Caco-2 (cell line): ENCODE measurements around the gene TP53BP1. TPM values are rescaled to one million over a fixed set of nuclear protein-coding genes. Genes with fewer than 3 reads are reported as not detected.

Experiments used
- total RNA-seq: library from RNA; stranded (reverse); gene quantifications from 2 replicates; pipeline ENCODE4 v1.2.3, GENCODE V29; 2022

Gene TP53BP1
- total RNA-seq, 1 experiment from 2014 or later, result 39.8 TPM

Other genes starting within 250 kb of the TP53BP1 start
- gene TGM5, start 226.2 kb downstream of the TP53BP1 start, total RNA-seq, result not detected in 2 replicates
- not detected in 2 replicates for gene TGM7, start 190.9 kb downstream of the TP53BP1 start, total RNA-seq
- gene LCMT2, start 162.6 kb downstream of the TP53BP1 start, total RNA-seq, result 7.4 and 7.9 TPM in 2 replicates
- gene ZSCAN29, start 122.1 kb downstream of the TP53BP1 start, total RNA-seq, result 39.4 and 43.0 TPM in 2 replicates
- 28.4 and 29.2 TPM in 2 replicates for gene TUBGCP4, start 122.1 kb downstream of the TP53BP1 start, total RNA-seq
- 0.84 and 0.88 TPM in 2 replicates for gene MAP1A, start 24.5 kb upstream of the TP53BP1 start, total RNA-seq
- gene PPIP5K1, start 97.1 kb upstream of the TP53BP1 start, total RNA-seq, result 36.3 and 38.9 TPM in 2 replicates
- 0.93 and 1.6 TPM in 2 replicates for gene CKMT1B, start 100.9 kb upstream of the TP53BP1 start, total RNA-seq
- 0.07 TPM in 1 of 2 replicates, not detected in the other for gene STRC, start 125.6 kb upstream of the TP53BP1 start, total RNA-seq
- gene CATSPER2, start 155.7 kb upstream of the TP53BP1 start, total RNA-seq, result 1.4 and 2.4 TPM in 2 replicates
- gene CKMT1A, start 200.7 kb upstream of the TP53BP1 start, total RNA-seq, result 1.5 and 3.0 TPM in 2 replicates